ENCODE data around the gene PLAC1. TPM values are rescaled to one million over a fixed set of nuclear protein-coding genes. Genes with fewer than 3 reads are reported as not detected.

The PLAC1 gene
- total RNA-seq, 3 donors from 2014 or later (not counting 1 experiment from before 2014, with no cell fraction given): not detected

- Histone ChIP-seq H3K4me1 (ENCODE audit: control insufficient read depth, insufficient read depth, low read length) (no peaks in the 10 kb centered on the region), H3K36me3 (ENCODE audit: control insufficient read depth, insufficient read depth, low read length) (no peaks in the 10 kb centered on the region), H3K27me3 (ENCODE audit: control insufficient read depth, insufficient read depth, low read length) (no peaks in the 10 kb centered on the region), H3K27ac (ENCODE audit: low read length) (no peak overlapping the region), H3K9me3 (ENCODE audit: control insufficient read depth, insufficient read depth, low read length) (no peaks in the 10 kb centered on the region), H3K4me3 (ENCODE audit: low read length) (no peak overlapping the region)
- H3K27ac Mint-ChIP-seq: no peak overlapping the region
- H3K4me3 Mint-ChIP-seq: no peak overlapping the region
- no peaks in the 10 kb centered on the region for H3K9me3 Mint-ChIP-seq
- intact Hi-C loops (cut with micrococcal nuclease): no loop called here
- ATAC-seq (no peak), DNase-seq (no peak)
- H3K4me1 Mint-ChIP-seq: no peaks in the 10 kb centered on the region
- no peaks in the 10 kb centered on the region for H3K36me3 Mint-ChIP-seq
- peaks cover 4 to 53% of the 10 kb centered on the region in 2 donors for H3K27me3 Mint-ChIP-seq (ENCODE audit: low read depth in 2 of 2)
- no CpG with 5 or more reads among the region's 1 CpG for WGBS (ENCODE audit: insufficient coverage)
- TF ChIP-seq CTCF (IDR thresholded peaks at IDR 0.05): no peak
Measured at GRCh38 chrX:134628663-134629062, 29.6 kb downstream of the PLAC1 start.

DNA sequence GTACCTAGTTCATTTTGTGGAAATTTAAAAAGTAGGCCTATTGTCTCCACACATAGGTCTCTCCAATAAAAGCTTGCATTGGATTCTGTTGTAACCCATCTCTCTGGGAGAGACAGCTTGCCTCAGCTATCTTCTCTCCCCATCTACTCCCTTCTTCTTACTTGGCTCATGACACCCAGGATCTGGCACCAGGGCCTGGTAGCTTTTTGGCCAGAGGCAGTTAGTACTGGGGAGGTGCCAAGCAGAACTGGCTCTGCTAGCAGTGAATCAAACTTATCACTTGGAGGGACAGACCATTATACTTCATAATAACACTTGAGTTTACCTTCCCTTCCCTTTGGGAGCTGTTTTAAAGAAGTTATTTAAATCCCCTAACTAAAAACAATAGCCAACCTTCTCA lies 31.8 kb downstream of the PLAC1 start:
- Histone ChIP-seq H3K4me3 (ENCODE audit: low read length) (no peak overlapping the region), H3K4me1 (ENCODE audit: control insufficient read depth, insufficient read depth, low read length) (no peaks in the 10 kb centered on the region), H3K36me3 (ENCODE audit: control insufficient read depth, insufficient read depth, low read length) (no peaks in the 10 kb centered on the region), H3K9me3 (ENCODE audit: control insufficient read depth, insufficient read depth, low read length) (no peaks in the 10 kb centered on the region), H3K27me3 (ENCODE audit: control insufficient read depth, insufficient read depth, low read length) (no peaks in the 10 kb centered on the region), H3K27ac (ENCODE audit: low read length) (no peak overlapping the region)
- no peaks in the 10 kb centered on the region for H3K36me3 Mint-ChIP-seq
- H3K27me3 Mint-ChIP-seq (ENCODE audit: low read depth in 2 of 2): peaks cover 0 to 40% of the 10 kb centered on the region in 2 donors
- no peaks in the 10 kb centered on the region for H3K4me1 Mint-ChIP-seq
- intact Hi-C loops (cut with micrococcal nuclease): no loop called here
- no peak for DNase-seq
- ATAC-seq: no peak
- no peaks in the 10 kb centered on the region for H3K9me3 Mint-ChIP-seq
- H3K27ac Mint-ChIP-seq: no peak overlapping the region
- no peak overlapping the region for H3K4me3 Mint-ChIP-seq
- no peak for TF ChIP-seq CTCF (IDR thresholded peaks at IDR 0.05)

DNA sequence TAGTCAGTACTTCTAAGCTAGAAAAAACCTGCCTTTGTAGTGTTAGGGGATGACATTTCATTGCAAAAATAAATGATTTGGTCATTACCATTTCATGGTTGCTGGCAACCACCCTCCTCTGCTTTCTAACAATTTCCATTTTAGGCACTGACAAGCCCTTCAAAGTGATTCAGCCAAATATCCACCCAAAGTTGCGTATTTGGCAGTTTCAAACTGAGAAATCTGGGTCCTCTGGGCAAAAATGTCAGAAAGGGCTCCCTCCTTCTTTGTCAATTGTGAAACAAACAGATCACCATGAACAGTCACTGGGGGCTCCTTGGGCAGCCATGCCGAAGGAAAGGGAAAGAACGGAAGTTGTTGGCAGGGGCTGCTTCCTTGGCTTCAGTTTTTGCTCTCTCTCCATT lies 33.0 kb downstream of the PLAC1 start:
- no peak for ATAC-seq
- intact Hi-C loops (cut with micrococcal nuclease): no loop called here
- H3K4me1 Mint-ChIP-seq: no peaks in the 10 kb centered on the region
- Histone ChIP-seq H3K4me3 (ENCODE audit: low read length) (no peak overlapping the region), H3K9me3 (ENCODE audit: control insufficient read depth, insufficient read depth, low read length) (no peaks in the 10 kb centered on the region), H3K27me3 (ENCODE audit: control insufficient read depth, insufficient read depth, low read length) (no peaks in the 10 kb centered on the region), H3K27ac (ENCODE audit: low read length) (no peak overlapping the region), H3K4me1 (ENCODE audit: control insufficient read depth, insufficient read depth, low read length) (no peaks in the 10 kb centered on the region), H3K36me3 (ENCODE audit: control insufficient read depth, insufficient read depth, low read length) (no peaks in the 10 kb centered on the region)
- H3K4me3 Mint-ChIP-seq: no peak overlapping the region
- no peaks in the 10 kb centered on the region for H3K9me3 Mint-ChIP-seq
- WGBS (ENCODE audit: insufficient coverage): 54% methylated on average over 2 of the region's 3 CpGs
- TF ChIP-seq CTCF (IDR thresholded peaks at IDR 0.05): no peak
- H3K27ac Mint-ChIP-seq: no peak overlapping the region
- H3K36me3 Mint-ChIP-seq: no peaks in the 10 kb centered on the region
- H3K27me3 Mint-ChIP-seq (ENCODE audit: low read depth in 2 of 2): peaks cover 0 to 32% of the 10 kb centered on the region in 2 donors
- no peak for DNase-seq

GRCh38 chrX:134624046-134624430 lies 34.2 kb downstream of the PLAC1 start:
- Mint-ChIP-seq H3K27me3 (ENCODE audit: low read depth in 2 of 2) (peaks cover 0 to 32% of the 10 kb centered on the region in 2 donors), H3K27ac (no peak overlapping the region), H3K9me3 (no peaks in the 10 kb centered on the region), H3K4me1 (no peaks in the 10 kb centered on the region), H3K36me3 (no peaks in the 10 kb centered on the region), H3K4me3 (no peak overlapping the region)
- DNase-seq (no peak), ATAC-seq (no peak)
- 82% methylated on average over 2 of the region's 3 CpGs for WGBS (ENCODE audit: insufficient coverage)
- no peak for TF ChIP-seq CTCF (IDR thresholded peaks at IDR 0.05)
- no peaks in the 10 kb centered on the region for H3K36me3 ChIP-seq (ENCODE audit: control insufficient read depth, insufficient read depth, low read length)
- no peaks in the 10 kb centered on the region for H3K27me3 ChIP-seq (ENCODE audit: control insufficient read depth, insufficient read depth, low read length)
- H3K4me3 ChIP-seq (ENCODE audit: low read length): no peak overlapping the region
- H3K9me3 ChIP-seq (ENCODE audit: control insufficient read depth, insufficient read depth, low read length): no peaks in the 10 kb centered on the region
- intact Hi-C loops (cut with micrococcal nuclease): no loop called here
- H3K27ac ChIP-seq (ENCODE audit: low read length): no peak overlapping the region
- no peaks in the 10 kb centered on the region for H3K4me1 ChIP-seq (ENCODE audit: control insufficient read depth, insufficient read depth, low read length)
